ENCODE data around the gene ZNF326. TPM values are rescaled to one million over a fixed set of nuclear protein-coding genes. Genes with fewer than 3 reads are reported as not detected.

ZNF326 gene
- total RNA-seq, 1 donor from 2014 or later = 57.8 TPM

DNA sequence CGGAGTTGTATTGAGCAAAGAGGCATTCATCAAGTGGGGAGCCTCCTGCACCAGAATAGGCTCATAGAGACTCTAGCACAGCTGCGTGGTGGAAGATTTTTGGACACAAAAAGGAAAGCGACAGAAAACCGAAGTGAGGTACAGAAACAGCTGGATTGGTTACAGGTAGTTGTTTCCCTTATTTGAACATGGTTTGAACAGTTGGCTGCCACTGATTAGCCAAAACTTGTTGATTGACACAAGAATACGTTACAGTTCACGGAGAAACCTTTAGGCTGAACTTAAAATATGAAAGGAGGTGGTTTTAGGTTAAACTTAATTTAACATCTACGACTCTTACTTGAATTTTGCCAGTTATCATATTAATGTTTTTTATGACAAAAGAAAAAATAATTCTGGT is 89.1 kb downstream of the ZNF326 start:
- peaks cover 1% of the 10 kb centered on the region for H3K27me3 Mint-ChIP-seq (ENCODE audit: unreplicated experiment)
- DNase-seq = no peak
- TF ChIP-seq CTCF (IDR thresholded peaks at IDR 0.05; ENCODE audit: partially characterized antibody, unreplicated experiment) = no peak
- H3K9me3 Mint-ChIP-seq (ENCODE audit: unreplicated experiment) = no peaks in the 10 kb centered on the region
- H3K4me3 Mint-ChIP-seq (ENCODE audit: unreplicated experiment) = no peak overlapping the region
- H3K27ac Mint-ChIP-seq (ENCODE audit: unreplicated experiment) = no peak overlapping the region
- no peaks in the 10 kb centered on the region for H3K4me1 Mint-ChIP-seq (ENCODE audit: low read depth, unreplicated experiment)
- no peaks in the 10 kb centered on the region for H3K36me3 Mint-ChIP-seq (ENCODE audit: unreplicated experiment)

Other genes starting within 250 kb of the ZNF326 start
- gene LRRC8D, start 174.1 kb upstream of the ZNF326 start, total RNA-seq (ENCODE audit: unreplicated experiment) = 54.9 TPM